Prostate gland (tissue), 1 donor: ENCODE data around the gene RSRP1.

Source experiments
- POLR2A ChIP-seq: fragments of 450-650 bp; IDR thresholded peaks from one replicate; pipeline ENCODE4 v1.6.1; 2016; ENCODE audit warnings: antibody characterized with exemption, mild to moderate bottlenecking
- POLR2AphosphoS5 ChIP-seq: sonication (generic); formaldehyde crosslinking; IDR thresholded peaks from one replicate; pipeline ENCODE4 v1.6.1; 2017; ENCODE audit warnings: antibody characterized with exemption

DNA sequence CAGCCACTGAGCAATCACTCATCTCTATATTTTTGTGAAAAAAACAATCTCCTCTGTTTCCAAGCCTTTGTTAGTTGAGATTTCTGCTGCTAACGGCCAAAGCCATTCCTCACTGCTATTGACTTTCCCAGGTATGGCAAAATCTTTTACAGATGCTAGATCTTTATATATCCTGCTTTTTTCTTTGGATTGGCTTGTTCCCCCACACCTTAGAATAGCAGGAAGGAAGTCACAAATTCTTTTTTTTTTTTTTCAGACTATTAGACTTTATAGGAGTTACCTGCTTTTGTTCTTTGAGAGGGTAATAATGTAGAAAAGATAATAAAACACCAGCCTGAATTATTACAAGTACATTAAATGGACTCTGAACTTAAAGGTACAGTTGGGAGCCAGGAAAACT, 39.2 kb downstream of the RSRP1 start:
- TF ChIP-seq POLR2AphosphoS5 (no peak), POLR2A (no peak)
